ENCODE data around the gene MTFR1L. TPM values are rescaled to one million over a fixed set of nuclear protein-coding genes. Genes with fewer than 3 reads are reported as not detected.

Gene MTFR1L
- total and polyA plus RNA-seq, 9 of the 15 experiments (the other 6 are each of a cell fraction or from before 2014, with no cell fraction given), result 41.4 to 98.5 (median 53.7) TPM

DNA sequence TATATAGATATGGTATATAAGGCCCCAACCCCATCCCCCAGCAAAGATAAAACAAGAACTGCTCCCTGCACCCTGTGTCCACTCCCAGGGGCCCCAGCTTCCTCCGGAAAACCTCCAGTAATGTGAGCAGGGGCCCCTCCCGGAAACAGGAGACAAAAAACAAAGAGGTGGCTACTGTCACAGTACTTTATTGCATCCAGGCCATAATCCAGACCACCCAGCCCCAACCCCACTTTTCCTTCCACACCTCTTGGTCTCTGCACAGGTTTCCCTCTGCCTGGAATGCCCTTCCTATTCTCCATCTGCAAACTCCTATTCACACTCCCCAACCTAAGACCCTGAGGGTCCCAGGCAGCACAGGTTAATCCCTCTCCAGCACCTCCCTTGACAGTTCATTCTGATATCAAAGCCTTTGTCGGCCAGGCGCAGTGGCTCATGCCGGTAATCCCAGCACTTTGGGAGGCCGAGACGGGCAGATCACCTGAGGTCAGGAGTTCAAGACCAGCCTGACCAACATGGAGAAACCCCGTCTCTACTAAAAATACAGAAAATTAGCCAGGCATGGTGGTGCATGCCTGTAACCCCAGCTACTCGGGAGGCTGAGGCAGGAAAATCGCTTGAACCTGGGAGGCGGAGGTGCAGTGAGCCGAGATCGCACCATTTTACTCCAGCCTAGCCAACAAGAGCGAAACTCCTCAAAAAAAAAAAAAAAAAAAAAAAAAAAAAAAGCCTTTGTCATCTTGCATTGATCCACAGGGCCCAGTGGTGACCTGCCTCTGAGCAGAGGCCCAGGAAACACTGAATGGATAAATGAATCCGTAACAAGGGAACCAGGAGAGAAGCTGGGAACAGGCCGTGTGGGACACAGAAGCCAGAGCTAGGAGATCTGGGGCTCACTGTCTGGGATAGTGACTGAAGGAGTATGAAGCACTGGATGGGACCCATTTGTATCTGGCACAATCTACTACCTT is 41.8 kb downstream of the MTFR1L start (continued):
- TF ChIP-seq, protein P1, sequence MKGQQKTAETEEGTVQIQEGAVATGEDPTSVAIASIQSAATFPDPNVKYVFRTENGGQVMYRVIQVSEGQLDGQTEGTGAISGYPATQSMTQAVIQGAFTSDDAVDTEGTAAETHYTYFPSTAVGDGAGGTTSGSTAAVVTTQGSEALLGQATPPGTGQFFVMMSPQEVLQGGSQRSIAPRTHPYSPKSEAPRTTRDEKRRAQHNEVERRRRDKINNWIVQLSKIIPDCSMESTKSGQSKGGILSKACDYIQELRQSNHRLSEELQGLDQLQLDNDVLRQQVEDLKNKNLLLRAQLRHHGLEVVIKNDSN (CRISPR knock-in tag; IDR thresholded peaks at IDR 0.05), result no peak
- TF ChIP-seq PTRF (tag; IDR thresholded peaks at IDR 0.05) (no peak), HMGN3 (IDR thresholded peaks at IDR 0.05; ENCODE audit: borderline replicate concordance, extremely low read depth, insufficient read length, low read depth, low read length) (no peak), TSC22D4 (tag; IDR thresholded peaks at IDR 0.05) (no peak), BACH1 (tag; IDR thresholded peaks at IDR 0.05) (no peak)
- TF ChIP-seq, protein P2, sequence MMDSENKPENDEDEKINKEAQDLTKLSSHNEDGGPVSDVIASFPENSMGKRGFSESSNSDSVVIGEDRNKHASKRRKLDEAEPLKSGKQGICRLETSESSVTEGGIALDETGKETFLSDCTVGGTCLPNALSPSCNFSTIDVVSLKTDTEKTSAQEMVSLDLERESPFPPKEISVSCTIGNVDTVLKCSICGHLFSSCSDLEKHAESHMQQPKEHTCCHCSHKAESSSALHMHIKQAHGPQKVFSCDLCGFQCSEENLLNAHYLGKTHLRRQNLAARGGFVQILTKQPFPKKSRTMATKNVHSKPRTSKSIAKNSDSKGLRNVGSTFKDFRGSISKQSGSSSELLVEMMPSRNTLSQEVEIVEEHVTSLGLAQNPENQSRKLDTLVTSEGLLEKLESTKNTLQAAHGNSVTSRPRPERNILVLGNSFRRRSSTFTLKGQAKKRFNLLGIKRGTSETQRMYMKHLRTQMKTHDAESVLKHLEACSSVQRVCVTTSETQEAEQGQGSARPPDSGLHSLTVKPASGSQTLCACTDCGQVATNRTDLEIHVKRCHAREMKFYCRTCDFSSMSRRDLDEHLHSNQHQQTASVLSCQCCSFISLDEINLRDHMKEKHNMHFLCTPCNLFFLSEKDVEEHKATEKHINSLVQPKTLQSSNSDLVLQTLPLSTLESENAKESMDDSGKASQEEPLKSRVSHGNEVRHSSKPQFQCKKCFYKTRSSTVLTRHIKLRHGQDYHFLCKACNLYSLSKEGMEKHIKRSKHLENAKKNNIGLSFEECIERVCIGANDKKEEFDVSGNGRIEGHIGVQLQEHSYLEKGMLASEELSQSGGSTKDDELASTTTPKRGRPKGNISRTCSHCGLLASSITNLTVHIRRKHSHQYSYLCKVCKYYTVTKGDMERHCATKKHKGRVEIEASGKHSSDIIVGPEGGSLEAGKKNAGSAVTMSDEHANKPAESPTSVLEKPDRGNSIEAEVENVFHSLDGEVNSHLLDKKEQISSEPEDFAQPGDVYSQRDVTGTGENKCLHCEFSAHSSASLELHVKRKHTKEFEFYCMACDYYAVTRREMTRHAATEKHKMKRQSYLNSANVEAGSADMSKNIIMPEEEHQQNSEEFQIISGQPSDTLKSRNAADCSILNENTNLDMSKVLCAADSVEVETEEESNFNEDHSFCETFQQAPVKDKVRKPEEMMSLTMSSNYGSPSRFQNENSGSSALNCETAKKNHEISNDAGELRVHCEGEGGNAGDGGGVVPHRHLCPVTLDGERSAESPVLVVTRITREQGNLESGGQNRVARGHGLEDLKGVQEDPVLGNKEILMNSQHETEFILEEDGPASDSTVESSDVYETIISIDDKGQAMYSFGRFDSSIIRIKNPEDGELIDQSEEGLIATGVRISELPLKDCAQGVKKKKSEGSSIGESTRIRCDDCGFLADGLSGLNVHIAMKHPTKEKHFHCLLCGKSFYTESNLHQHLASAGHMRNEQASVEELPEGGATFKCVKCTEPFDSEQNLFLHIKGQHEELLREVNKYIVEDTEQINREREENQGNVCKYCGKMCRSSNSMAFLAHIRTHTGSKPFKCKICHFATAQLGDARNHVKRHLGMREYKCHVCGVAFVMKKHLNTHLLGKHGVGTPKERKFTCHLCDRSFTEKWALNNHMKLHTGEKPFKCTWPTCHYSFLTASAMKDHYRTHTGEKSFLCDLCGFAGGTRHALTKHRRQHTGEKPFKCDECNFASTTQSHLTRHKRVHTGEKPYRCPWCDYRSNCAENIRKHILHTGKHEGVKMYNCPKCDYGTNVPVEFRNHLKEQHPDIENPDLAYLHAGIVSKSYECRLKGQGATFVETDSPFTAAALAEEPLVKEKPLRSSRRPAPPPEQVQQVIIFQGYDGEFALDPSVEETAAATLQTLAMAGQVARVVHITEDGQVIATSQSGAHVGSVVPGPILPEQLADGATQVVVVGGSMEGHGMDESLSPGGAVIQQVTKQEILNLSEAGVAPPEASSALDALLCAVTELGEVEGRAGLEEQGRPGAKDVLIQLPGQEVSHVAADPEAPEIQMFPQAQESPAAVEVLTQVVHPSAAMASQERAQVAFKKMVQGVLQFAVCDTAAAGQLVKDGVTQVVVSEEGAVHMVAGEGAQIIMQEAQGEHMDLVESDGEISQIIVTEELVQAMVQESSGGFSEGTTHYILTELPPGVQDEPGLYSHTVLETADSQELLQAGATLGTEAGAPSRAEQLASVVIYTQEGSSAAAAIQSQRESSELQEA (IDR thresholded peaks at IDR 0.05; ENCODE audit: low read depth), result no peak
- TF ChIP-seq, protein P3, sequence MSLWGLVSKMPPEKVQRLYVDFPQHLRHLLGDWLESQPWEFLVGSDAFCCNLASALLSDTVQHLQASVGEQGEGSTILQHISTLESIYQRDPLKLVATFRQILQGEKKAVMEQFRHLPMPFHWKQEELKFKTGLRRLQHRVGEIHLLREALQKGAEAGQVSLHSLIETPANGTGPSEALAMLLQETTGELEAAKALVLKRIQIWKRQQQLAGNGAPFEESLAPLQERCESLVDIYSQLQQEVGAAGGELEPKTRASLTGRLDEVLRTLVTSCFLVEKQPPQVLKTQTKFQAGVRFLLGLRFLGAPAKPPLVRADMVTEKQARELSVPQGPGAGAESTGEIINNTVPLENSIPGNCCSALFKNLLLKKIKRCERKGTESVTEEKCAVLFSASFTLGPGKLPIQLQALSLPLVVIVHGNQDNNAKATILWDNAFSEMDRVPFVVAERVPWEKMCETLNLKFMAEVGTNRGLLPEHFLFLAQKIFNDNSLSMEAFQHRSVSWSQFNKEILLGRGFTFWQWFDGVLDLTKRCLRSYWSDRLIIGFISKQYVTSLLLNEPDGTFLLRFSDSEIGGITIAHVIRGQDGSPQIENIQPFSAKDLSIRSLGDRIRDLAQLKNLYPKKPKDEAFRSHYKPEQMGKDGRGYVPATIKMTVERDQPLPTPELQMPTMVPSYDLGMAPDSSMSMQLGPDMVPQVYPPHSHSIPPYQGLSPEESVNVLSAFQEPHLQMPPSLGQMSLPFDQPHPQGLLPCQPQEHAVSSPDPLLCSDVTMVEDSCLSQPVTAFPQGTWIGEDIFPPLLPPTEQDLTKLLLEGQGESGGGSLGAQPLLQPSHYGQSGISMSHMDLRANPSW (CRISPR knock-in tag; IDR thresholded peaks at IDR 0.05), result no peak
- TF ChIP-seq, protein P4, sequence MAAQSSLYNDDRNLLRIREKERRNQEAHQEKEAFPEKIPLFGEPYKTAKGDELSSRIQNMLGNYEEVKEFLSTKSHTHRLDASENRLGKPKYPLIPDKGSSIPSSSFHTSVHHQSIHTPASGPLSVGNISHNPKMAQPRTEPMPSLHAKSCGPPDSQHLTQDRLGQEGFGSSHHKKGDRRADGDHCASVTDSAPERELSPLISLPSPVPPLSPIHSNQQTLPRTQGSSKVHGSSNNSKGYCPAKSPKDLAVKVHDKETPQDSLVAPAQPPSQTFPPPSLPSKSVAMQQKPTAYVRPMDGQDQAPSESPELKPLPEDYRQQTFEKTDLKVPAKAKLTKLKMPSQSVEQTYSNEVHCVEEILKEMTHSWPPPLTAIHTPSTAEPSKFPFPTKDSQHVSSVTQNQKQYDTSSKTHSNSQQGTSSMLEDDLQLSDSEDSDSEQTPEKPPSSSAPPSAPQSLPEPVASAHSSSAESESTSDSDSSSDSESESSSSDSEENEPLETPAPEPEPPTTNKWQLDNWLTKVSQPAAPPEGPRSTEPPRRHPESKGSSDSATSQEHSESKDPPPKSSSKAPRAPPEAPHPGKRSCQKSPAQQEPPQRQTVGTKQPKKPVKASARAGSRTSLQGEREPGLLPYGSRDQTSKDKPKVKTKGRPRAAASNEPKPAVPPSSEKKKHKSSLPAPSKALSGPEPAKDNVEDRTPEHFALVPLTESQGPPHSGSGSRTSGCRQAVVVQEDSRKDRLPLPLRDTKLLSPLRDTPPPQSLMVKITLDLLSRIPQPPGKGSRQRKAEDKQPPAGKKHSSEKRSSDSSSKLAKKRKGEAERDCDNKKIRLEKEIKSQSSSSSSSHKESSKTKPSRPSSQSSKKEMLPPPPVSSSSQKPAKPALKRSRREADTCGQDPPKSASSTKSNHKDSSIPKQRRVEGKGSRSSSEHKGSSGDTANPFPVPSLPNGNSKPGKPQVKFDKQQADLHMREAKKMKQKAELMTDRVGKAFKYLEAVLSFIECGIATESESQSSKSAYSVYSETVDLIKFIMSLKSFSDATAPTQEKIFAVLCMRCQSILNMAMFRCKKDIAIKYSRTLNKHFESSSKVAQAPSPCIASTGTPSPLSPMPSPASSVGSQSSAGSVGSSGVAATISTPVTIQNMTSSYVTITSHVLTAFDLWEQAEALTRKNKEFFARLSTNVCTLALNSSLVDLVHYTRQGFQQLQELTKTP (IDR thresholded peaks at IDR 0.05; ENCODE audit: low read depth in 1 of 2, partially characterized antibody in 2 of 2), result peak; percentile 55 to 69
